Measurements from ENCODE around the gene ADAMTS12.
"Not testable (repeated sequence)": the region's sequence is repeated elsewhere in the genome, so short reads cannot be mapped to it uniquely, and the experiment has no call there.

ADAMTS12 gene

GRCh38 chr5:33526755-33527154 lies 365.0 kb downstream of the ADAMTS12 start:
- DNase-seq (ENCODE audit: low spot score), result no peak
- no peak for TF ChIP-seq CTCF (IDR thresholded peaks at IDR 0.05; ENCODE audit: extremely low read depth, missing control alignments)

GRCh38 chr5:33524476-33524875 lies 367.3 kb downstream of the ADAMTS12 start:
- no peak for DNase-seq (ENCODE audit: low spot score)

GRCh38 chr5:33523208-33523771 lies 368.5 kb downstream of the ADAMTS12 start:
- no peak for DNase-seq (ENCODE audit: low spot score)
- no peak for TF ChIP-seq CTCF (IDR thresholded peaks at IDR 0.05; ENCODE audit: extremely low read depth, missing control alignments)

More at GRCh38 chr5:33524476-33524875, 367.3 kb downstream of the ADAMTS12 start:
- TF ChIP-seq CTCF (IDR thresholded peaks at IDR 0.05; ENCODE audit: extremely low read depth, missing control alignments), result no peak

- DNase-seq (ENCODE audit: low spot score), result no peak
Observed at GRCh38 chr5:33516421-33516820, 375.4 kb downstream of the ADAMTS12 start.

GRCh38 chr5:33515366-33515765 lies 376.4 kb downstream of the ADAMTS12 start:
- DNase-seq (ENCODE audit: low spot score), result not testable (repeated sequence)

More at GRCh38 chr5:33516421-33516820, 375.4 kb downstream of the ADAMTS12 start:
- TF ChIP-seq CTCF (IDR thresholded peaks at IDR 0.05; ENCODE audit: extremely low read depth, missing control alignments), result no peak

GRCh38 chr5:33513462-33514185 lies 378.2 kb downstream of the ADAMTS12 start:
- DNase-seq (ENCODE audit: low spot score), result no peak
- no peak for TF ChIP-seq CTCF (IDR thresholded peaks at IDR 0.05; ENCODE audit: extremely low read depth, missing control alignments)

- DNase-seq (ENCODE audit: low spot score), result no peak
- no peak for TF ChIP-seq CTCF (IDR thresholded peaks at IDR 0.05; ENCODE audit: extremely low read depth, missing control alignments)
Observed at GRCh38 chr5:33509036-33509435, 382.8 kb downstream of the ADAMTS12 start.

- no peak for DNase-seq (ENCODE audit: low spot score)
- TF ChIP-seq CTCF (IDR thresholded peaks at IDR 0.05; ENCODE audit: extremely low read depth, missing control alignments), result no peak
Observed at GRCh38 chr5:33507426-33507825, 384.4 kb downstream of the ADAMTS12 start.
